Globus pallidus (tissue), 1 donor: ENCODE results near the gene DOK3.
"Not testable (repeated sequence)": the region's sequence is repeated elsewhere in the genome, so short reads cannot be mapped to it uniquely, and the experiment has no call there.

Experiments
- DNase-seq: peaks from one replicate; pipeline ENCODE4 v3.0.0-alpha.2; 2015; ENCODE audit warnings: low spot score

DOK3 gene

GRCh38 chr5:177496070-177496726 is 13.4 kb downstream of the DOK3 start:
- no peak for DNase-seq

GRCh38 chr5:177495243-177496060 is 14.2 kb downstream of the DOK3 start:
- no peak for DNase-seq

GRCh38 chr5:177494346-177495195 is 15.1 kb downstream of the DOK3 start:
- no peak for DNase-seq

- no peak for DNase-seq
These were observed 15.8 kb downstream of the DOK3 start for GRCh38 chr5:177493795-177494345.

GRCh38 chr5:177492841-177493240 is 16.8 kb downstream of the DOK3 start:
- DNase-seq: no peak

- DNase-seq: no peak
These were observed 17.5 kb downstream of the DOK3 start for GRCh38 chr5:177491983-177492746.

- no peak for DNase-seq
These were observed 18.1 kb downstream of the DOK3 start for GRCh38 chr5:177491429-177491945.

- DNase-seq: no peak
These were observed 18.6 kb downstream of the DOK3 start for GRCh38 chr5:177490992-177491391.

GRCh38 chr5:177490311-177490991 is 19.2 kb downstream of the DOK3 start:
- DNase-seq: no peak

GRCh38 chr5:177489119-177489716 is 20.4 kb downstream of the DOK3 start:
- DNase-seq: no peak

GRCh38 chr5:177487975-177488374 is 21.7 kb downstream of the DOK3 start:
- DNase-seq: no peak

GRCh38 chr5:177487144-177487543 is 22.5 kb downstream of the DOK3 start:
- no peak for DNase-seq

- no peak for DNase-seq
These were observed 23.4 kb downstream of the DOK3 start for GRCh38 chr5:177486256-177486655.

GRCh38 chr5:177485753-177486152 is 23.9 kb downstream of the DOK3 start:
- DNase-seq: not testable (repeated sequence)

GRCh38 chr5:177484902-177485549 is 24.6 kb downstream of the DOK3 start:
- DNase-seq: no peak

- no peak for DNase-seq
These were observed 25.4 kb downstream of the DOK3 start for GRCh38 chr5:177483994-177484901.

- no peak for DNase-seq
These were observed 26.6 kb downstream of the DOK3 start for GRCh38 chr5:177483042-177483441.

GRCh38 chr5:177482359-177482795 is 27.2 kb downstream of the DOK3 start:
- no peak for DNase-seq

GRCh38 chr5:177479774-177480173 is 29.9 kb downstream of the DOK3 start:
- no peak for DNase-seq
